SK-N-SH treated with all-trans-retinoic acid at 6 μM for 48 hours (cell line): ENCODE results near the gene ELMO1.

Source experiments
- ATAC-seq: fragments of 200-7000 bp; cut with Tn5 transposase; 3 replicates; pipeline ENCODE4 v1.9.1; 2020; ENCODE audit warnings: mild to moderate bottlenecking, moderate library complexity
- ARNTL ChIP-seq: fragments of 450-650 bp; formaldehyde crosslinking; IDR thresholded peaks from 2 replicates; pipeline ENCODE4 v1.5.0; 2020; ENCODE audit warnings: low read depth, mild to moderate bottlenecking, moderate library complexity, borderline replicate concordance
- BACH2 ChIP-seq: fragments of 250-450 bp; sonication (Bioruptor Pico); IDR thresholded peaks from 2 replicates; pipeline ENCODE4 v1.9.0; 2021; ENCODE audit warnings: mild to moderate bottlenecking, borderline replicate concordance
- CSDC2 ChIP-seq: fragments of 250-450 bp; sonication (Bioruptor Pico); IDR thresholded peaks from 2 replicates; pipeline ENCODE4 v1.5.0; 2020; ENCODE audit warnings: mild to moderate bottlenecking, moderate library complexity
- ESRRG ChIP-seq: fragments of 250-450 bp; sonication (Bioruptor Pico); IDR thresholded peaks from 2 replicates; pipeline ENCODE4 v1.6.1; 2021; ENCODE audit warnings: mild to moderate bottlenecking
- GLIS3 ChIP-seq: fragments of 250-450 bp; sonication (Bioruptor Pico); IDR thresholded peaks from 2 replicates; pipeline ENCODE4 v1.5.0; 2020; ENCODE audit warnings: mild to moderate bottlenecking, moderate library complexity
- ISL1 ChIP-seq: fragments of 250-450 bp; sonication (Bioruptor Pico); IDR thresholded peaks from 2 replicates; pipeline ENCODE4 v2.1.2; 2022; ENCODE audit warnings: mild to moderate bottlenecking, moderate library complexity
- OSR1 ChIP-seq: fragments of 250-450 bp; sonication (Bioruptor Pico); IDR thresholded peaks from 2 replicates; pipeline ENCODE4 v1.8.0; 2022; ENCODE audit warnings: moderate library complexity, mild to moderate bottlenecking, inconsistent platforms
- PPARA ChIP-seq: fragments of 250-450 bp; sonication (Bioruptor Pico); IDR thresholded peaks from 2 replicates; pipeline ENCODE4 v1.5.0; 2020; ENCODE audit warnings: mild to moderate bottlenecking, borderline replicate concordance
- SNAI2 ChIP-seq: fragments of 250-450 bp; sonication (Bioruptor Pico); IDR thresholded peaks from 2 replicates; pipeline ENCODE4 v1.5.0; 2020; ENCODE audit warnings: mild to moderate bottlenecking, moderate library complexity
- TCF4 ChIP-seq: fragments of 250-450 bp; sonication (Bioruptor Pico); IDR thresholded peaks from 2 replicates; pipeline ENCODE4 v1.8.0; 2021; ENCODE audit warnings: mild to moderate bottlenecking, moderate library complexity, borderline replicate concordance
- TOX ChIP-seq: fragments of 250-450 bp; sonication (Bioruptor Pico); IDR thresholded peaks from 2 replicates; pipeline ENCODE4 v1.8.0; 2021; ENCODE audit warnings: mild to moderate bottlenecking, moderate library complexity, borderline replicate concordance
- ZC3H10 ChIP-seq: fragments of 250-450 bp; sonication (Bioruptor Pico); IDR thresholded peaks from 2 replicates; pipeline ENCODE4 v1.5.1; 2021; ENCODE audit warnings: mild to moderate bottlenecking, moderate library complexity
- ZFP3 ChIP-seq: fragments of 250-450 bp; sonication (Bioruptor Pico); IDR thresholded peaks from 2 replicates; pipeline ENCODE4 v1.5.0; 2020; ENCODE audit warnings: mild to moderate bottlenecking, moderate library complexity
- ZFP30 ChIP-seq: fragments of 450-650 bp; formaldehyde crosslinking; IDR thresholded peaks from 2 replicates; pipeline ENCODE4 v1.5.0; 2022; ENCODE audit warnings: mild to moderate bottlenecking, moderate library complexity
- ZNF565 ChIP-seq: fragments of 450-650 bp; formaldehyde crosslinking; conservative IDR thresholded peaks from 2 replicates; pipeline ENCODE4 v1.5.0; 2020; ENCODE audit warnings: low read depth, mild to moderate bottlenecking, moderate library complexity
- ZNF70 ChIP-seq: fragments of 450-650 bp; formaldehyde crosslinking; IDR thresholded peaks from 2 replicates; pipeline ENCODE4 v1.5.0; 2020; ENCODE audit warnings: mild to moderate bottlenecking, moderate library complexity
- ZNF8 ChIP-seq: fragments of 450-650 bp; formaldehyde crosslinking; IDR thresholded peaks from 2 replicates; pipeline ENCODE4 v1.5.0; 2020; ENCODE audit warnings: mild to moderate bottlenecking, moderate library complexity
- TF ChIP-seq, protein P1 (sequence below): fragments of 250-450 bp; sonication (Bioruptor Pico); IDR thresholded peaks from 2 replicates; pipeline ENCODE4 v1.5.1; 2021; ENCODE audit warnings: mild to moderate bottlenecking, moderate library complexity
- TF ChIP-seq, protein P2 (sequence below): fragments of 250-450 bp; sonication (Bioruptor Pico); IDR thresholded peaks from 2 replicates; pipeline ENCODE4 v1.5.0; 2020; ENCODE audit warnings: mild to moderate bottlenecking, moderate library complexity
- TF ChIP-seq, protein P3 (sequence below): fragments of 250-450 bp; sonication (Bioruptor Pico); IDR thresholded peaks from 2 replicates; pipeline ENCODE4 v1.8.0; 2021; ENCODE audit warnings: low read depth, mild to moderate bottlenecking, moderate library complexity, borderline replicate concordance

The ELMO1 gene

DNA sequence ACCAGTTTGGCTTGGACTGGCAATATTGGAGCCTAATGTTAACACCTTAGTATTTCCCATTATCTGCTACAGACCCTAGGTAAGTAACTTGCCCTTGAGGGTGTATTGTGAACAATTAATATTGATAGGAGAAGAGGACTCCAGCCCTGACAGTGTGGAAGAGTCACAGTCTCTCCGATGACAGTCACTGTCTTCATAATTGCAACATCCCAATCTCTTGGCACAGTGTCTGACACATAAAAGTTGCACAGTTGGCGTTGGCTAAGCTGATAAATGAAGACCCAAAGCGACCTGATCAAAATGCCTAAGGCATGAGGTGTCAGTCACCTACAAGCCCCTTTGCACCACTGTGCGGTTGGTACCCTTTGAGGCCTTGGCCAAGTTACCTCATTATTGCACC lies 569.6 kb downstream of the ELMO1 start:
- ATAC-seq: no peak
- no peak for TF ChIP-seq GLIS3 (CRISPR knock-in tag)
- TF ChIP-seq, all 23 proteins: peak for 0

DNA sequence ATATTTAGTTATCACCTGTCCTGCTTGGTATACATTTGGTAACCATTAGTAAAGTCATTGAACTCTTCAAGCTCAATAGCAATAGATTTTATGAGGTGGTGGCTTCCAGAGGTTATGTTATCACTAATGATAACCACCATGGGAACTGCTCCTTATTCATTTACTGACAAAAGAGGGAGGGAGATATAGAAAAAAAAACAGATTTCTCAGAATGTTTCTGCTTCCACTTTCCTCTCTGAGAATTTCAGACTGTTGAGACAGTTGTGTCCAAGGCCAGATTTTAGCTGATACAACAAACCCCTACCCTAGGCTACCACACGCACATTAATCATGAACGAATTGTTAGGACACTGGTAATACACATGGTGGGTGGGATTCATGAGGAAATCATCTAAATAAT lies 570.4 kb downstream of the ELMO1 start:
- TF ChIP-seq TCF4 (CRISPR knock-in tag): no peak
- TF ChIP-seq, protein P1, sequence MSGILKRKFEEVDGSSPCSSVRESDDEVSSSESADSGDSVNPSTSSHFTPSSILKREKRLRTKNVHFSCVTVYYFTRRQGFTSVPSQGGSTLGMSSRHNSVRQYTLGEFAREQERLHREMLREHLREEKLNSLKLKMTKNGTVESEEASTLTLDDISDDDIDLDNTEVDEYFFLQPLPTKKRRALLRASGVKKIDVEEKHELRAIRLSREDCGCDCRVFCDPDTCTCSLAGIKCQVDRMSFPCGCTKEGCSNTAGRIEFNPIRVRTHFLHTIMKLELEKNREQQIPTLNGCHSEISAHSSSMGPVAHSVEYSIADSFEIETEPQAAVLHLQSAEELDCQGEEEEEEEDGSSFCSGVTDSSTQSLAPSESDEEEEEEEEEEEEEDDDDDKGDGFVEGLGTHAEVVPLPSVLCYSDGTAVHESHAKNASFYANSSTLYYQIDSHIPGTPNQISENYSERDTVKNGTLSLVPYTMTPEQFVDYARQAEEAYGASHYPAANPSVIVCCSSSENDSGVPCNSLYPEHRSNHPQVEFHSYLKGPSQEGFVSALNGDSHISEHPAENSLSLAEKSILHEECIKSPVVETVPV (CRISPR knock-in tag): no peak
- no peak for ATAC-seq

DNA sequence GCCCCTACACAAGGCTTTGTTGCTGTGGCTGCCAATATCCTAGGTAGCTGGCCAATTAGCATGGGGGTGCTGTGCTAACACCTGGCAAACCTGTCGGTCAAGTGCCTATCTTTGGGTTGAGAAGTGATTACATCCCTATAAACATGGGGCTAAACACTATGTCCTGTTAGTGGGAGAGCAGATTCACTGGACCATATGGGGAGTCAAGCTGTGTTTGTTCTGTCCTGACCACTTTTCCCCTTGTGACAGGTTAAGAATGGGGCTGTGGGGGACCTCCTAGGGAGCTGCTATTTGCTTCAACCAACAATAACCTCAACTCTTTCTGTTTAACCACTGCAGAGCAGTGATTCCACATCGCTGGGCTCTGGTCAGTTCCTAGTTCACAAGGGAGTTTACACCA lies 572.9 kb downstream of the ELMO1 start:
- ATAC-seq: no peak
- TF ChIP-seq ZFP30 (CRISPR knock-in tag) (no peak), ARNTL (no peak), ZNF565 (CRISPR knock-in tag) (no peak), TOX (CRISPR knock-in tag) (no peak), TCF4 (CRISPR knock-in tag) (no peak), PPARA (CRISPR knock-in tag) (no peak), ESRRG (CRISPR knock-in tag) (no peak), SNAI2 (CRISPR knock-in tag) (no peak), ZC3H10 (no peak), BACH2 (CRISPR knock-in tag) (no peak), ZNF70 (CRISPR knock-in tag) (no peak), ZNF8 (CRISPR knock-in tag) (no peak)
- TF ChIP-seq, protein P2, sequence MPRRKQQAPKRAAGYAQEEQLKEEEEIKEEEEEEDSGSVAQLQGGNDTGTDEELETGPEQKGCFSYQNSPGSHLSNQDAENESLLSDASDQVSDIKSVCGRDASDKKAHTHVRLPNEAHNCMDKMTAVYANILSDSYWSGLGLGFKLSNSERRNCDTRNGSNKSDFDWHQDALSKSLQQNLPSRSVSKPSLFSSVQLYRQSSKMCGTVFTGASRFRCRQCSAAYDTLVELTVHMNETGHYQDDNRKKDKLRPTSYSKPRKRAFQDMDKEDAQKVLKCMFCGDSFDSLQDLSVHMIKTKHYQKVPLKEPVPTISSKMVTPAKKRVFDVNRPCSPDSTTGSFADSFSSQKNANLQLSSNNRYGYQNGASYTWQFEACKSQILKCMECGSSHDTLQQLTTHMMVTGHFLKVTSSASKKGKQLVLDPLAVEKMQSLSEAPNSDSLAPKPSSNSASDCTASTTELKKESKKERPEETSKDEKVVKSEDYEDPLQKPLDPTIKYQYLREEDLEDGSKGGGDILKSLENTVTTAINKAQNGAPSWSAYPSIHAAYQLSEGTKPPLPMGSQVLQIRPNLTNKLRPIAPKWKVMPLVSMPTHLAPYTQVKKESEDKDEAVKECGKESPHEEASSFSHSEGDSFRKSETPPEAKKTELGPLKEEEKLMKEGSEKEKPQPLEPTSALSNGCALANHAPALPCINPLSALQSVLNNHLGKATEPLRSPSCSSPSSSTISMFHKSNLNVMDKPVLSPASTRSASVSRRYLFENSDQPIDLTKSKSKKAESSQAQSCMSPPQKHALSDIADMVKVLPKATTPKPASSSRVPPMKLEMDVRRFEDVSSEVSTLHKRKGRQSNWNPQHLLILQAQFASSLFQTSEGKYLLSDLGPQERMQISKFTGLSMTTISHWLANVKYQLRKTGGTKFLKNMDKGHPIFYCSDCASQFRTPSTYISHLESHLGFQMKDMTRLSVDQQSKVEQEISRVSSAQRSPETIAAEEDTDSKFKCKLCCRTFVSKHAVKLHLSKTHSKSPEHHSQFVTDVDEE (CRISPR knock-in tag): no peak
- TF ChIP-seq, all 23 proteins: peak for 0

DNA sequence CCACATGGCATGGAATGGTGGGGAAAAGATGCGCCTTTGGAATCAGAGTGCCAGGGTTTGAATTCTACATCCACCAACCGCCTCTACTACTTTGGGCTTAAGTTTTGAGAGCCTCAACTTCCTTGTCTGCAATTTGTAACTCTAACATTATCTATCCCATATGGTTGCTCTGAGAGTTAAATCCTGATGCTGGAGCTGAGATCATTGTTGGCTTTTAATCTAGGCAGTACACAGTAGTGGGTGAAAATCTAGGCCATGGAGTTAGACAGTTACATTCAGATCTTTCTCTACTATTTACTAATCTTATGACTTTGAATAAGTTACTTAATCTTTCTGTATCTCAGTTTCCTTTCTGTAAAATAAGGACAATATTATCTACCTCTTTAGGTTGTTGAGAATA lies 574.6 kb downstream of the ELMO1 start:
- no peak for TF ChIP-seq PPARA (CRISPR knock-in tag)
- no peak for TF ChIP-seq ZNF70 (CRISPR knock-in tag)
- no peak for TF ChIP-seq ZC3H10
- no peak for TF ChIP-seq SNAI2 (CRISPR knock-in tag)
- TF ChIP-seq ISL1 (CRISPR knock-in tag): no peak
- TF ChIP-seq, protein P3, sequence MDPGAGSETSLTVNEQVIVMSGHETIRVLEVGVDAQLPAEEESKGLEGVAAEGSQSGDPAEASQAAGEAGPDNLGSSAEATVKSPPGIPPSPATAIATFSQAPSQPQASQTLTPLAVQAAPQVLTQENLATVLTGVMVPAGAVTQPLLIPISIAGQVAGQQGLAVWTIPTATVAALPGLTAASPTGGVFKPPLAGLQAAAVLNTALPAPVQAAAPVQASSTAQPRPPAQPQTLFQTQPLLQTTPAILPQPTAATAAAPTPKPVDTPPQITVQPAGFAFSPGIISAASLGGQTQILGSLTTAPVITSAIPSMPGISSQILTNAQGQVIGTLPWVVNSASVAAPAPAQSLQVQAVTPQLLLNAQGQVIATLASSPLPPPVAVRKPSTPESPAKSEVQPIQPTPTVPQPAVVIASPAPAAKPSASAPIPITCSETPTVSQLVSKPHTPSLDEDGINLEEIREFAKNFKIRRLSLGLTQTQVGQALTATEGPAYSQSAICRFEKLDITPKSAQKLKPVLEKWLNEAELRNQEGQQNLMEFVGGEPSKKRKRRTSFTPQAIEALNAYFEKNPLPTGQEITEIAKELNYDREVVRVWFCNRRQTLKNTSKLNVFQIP (CRISPR knock-in tag): no peak
- no peak for TF ChIP-seq TOX (CRISPR knock-in tag)
- no peak for TF ChIP-seq ARNTL
- TF ChIP-seq OSR1 (CRISPR knock-in tag): no peak
- no peak for TF ChIP-seq CSDC2 (CRISPR knock-in tag)
- no peak for TF ChIP-seq ZFP3
- TF ChIP-seq GLIS3 (CRISPR knock-in tag): no peak
- TF ChIP-seq BACH2 (CRISPR knock-in tag): no peak
- TF ChIP-seq, all 23 proteins: peak for 0
- ATAC-seq: no peak

DNA sequence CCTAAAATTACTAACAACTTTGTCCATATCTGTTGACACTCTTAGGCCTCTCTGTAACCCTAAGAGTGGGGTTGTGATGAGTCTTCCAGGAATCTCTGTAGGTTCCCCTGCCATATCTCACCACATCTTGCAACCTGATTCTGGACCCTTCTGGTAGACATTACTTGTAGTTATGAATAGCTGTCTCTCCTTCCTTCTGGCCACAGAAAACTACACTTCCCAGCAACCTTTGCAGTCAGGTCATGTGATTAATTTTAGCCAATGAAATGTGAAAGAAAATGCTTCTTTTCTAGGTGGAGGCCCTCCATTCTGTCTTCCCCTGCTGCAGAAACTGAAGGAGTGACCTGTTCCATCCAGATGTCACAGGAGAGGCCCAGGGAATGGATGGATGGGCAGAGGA lies 576.8 kb downstream of the ELMO1 start:
- no peak; the same call in 2 of the 3 replicates for ATAC-seq
- TF ChIP-seq, protein P2 (CRISPR knock-in tag): 0 out of 2 replicates have a peak, but pooled peaks have one; percentile 32
- TF ChIP-seq, protein P3 (CRISPR knock-in tag): no peak
